Naive thymus-derived CD8-positive, alpha-beta T cell (primary cell): Measurements from ENCODE around the gene STK26. TPM values are rescaled to one million over a fixed set of nuclear protein-coding genes. Genes with fewer than 3 reads are reported as not detected.
A peak's percentile ranks its signal among the peaks of the same experiment; 100 is the strongest.
"Not testable (repeated sequence)": the region's sequence is repeated elsewhere in the genome, so short reads cannot be mapped to it uniquely, and the experiment has no call there.

ENCODE experiments used
- ATAC-seq, 2 donors: fragments of 150-1000 bp; cut with Tn5 transposase in 1 of 2; sonication (Bioruptor Pico), chemical (Tn5 transposase) in 1 of 2; 1 replicate in 1 of 2; 2 replicates in 1 of 2; pipeline ENCODE4 v1.10.0; 2021; ENCODE audit warnings: mild to moderate bottlenecking in 2 of 2, moderate library complexity in 2 of 2
- POLR2A ChIA-PET: fragments of 350-600 bp; sonication (Branson Sonifier 250); formaldehyde crosslinking; loops from one replicate; lab custom pipeline; 2021; ENCODE audit warnings: antibody characterized with exemption; lab: Charles Lee
- DNase-seq, 10 donors: peaks; one replicate each; pipeline versions ENCODE4 v3.0.0 to v3.0.0-alpha.2; 2020 to 2022
- H3K27ac Mint-ChIP-seq, 10 donors: one replicate each; pipeline ENCODE4 v1.8.0; 2020 to 2022; ENCODE audit warnings: mild to moderate bottlenecking in 10 of 10, mixed read lengths in 10 of 10, moderate library complexity in 4 of 10, inconsistent platforms in 1 of 10
- H3K27me3 Mint-ChIP-seq, 5 donors: one replicate each; pipeline ENCODE4 v1.8.0; 2021 to 2022; ENCODE audit warnings: mixed read lengths in 5 of 5
- H3K36me3 Mint-ChIP-seq, 3 donors: one replicate each; pipeline ENCODE4 v1.8.0; 2020 to 2022; ENCODE audit warnings: mixed read lengths in 3 of 3, mild to moderate bottlenecking in 2 of 3, inconsistent platforms in 1 of 3
- H3K4me1 Mint-ChIP-seq, 4 donors: one replicate each; pipeline ENCODE4 v1.8.0; 2021 to 2022; ENCODE audit warnings: mixed read lengths in 4 of 4
- H3K4me3 Mint-ChIP-seq, 10 donors: one replicate each; pipeline ENCODE4 v1.8.0; 2020 to 2022; ENCODE audit warnings: mild to moderate bottlenecking in 10 of 10, mixed read lengths in 10 of 10, moderate library complexity in 6 of 10, inconsistent platforms in 1 of 10
- H3K9me3 Mint-ChIP-seq, 9 donors: one replicate each; pipeline ENCODE4 v1.8.0; 2020 to 2022; ENCODE audit warnings: mixed read lengths in 9 of 9, mild to moderate bottlenecking in 3 of 9, inconsistent platforms in 1 of 9, moderate library complexity in 1 of 9
- polyA plus RNA-seq, 3 donors: library from polyadenylated mRNA; unstranded; fragments of 300-500 nt; fragmentation: Illumina TruSeq; gene quantifications; one replicate each; pipeline ENCODE4 v1.2.3, GENCODE V29; 2021
- total RNA-seq, 8 experiments: library from RNA in 2 of 8; stranded (reverse) in 2 of 8; gene quantifications; one replicate each; pipeline ENCODE4 v1.2.3 and lab custom pipeline; 2021 to 2026

The STK26 gene
- 10 to 100 TPM; 55.9 to 57.6 TPM for total RNA-seq
- polyA plus RNA-seq, result 10 to 100 TPM; 45.1 to 54.0 (median 50.6) TPM
- total RNA-seq (lab: John Stamatoyannopoulos, UW), result 69.9 to 157 (median 139) reads per million in 6 experiments

- H3K27ac Mint-ChIP-seq, result peak within 1 kb of the TSS; percentile 63 to 97 (median 92)
- POLR2A ChIA-PET, result interaction anchor here (0.7 to 1.4 kb wide), 10 partner anchors 9 to 194 kb away, joined by 3 to 7 read pairs (median 4); no protein-coding TSS in a partner anchor
- H3K9me3 Mint-ChIP-seq, result peaks cover 0 to 1% (median 0%) of the 10 kb centered on the region in 9 donors
- H3K27me3 Mint-ChIP-seq, result no peaks in the 10 kb centered on the region
- peaks cover 7 to 47% (median 33%) of the 10 kb centered on the region in 4 donors for H3K4me1 Mint-ChIP-seq
- H3K36me3 Mint-ChIP-seq, result peaks cover 3 to 6% (median 5%) of the 10 kb centered on the region in 3 donors
- ATAC-seq (peak; percentile 86 to 87), DNase-seq (peak; percentile 64 to 87 (median 73))
- H3K4me3 Mint-ChIP-seq, result peak within 1 kb of the TSS; percentile 89 to 99 (median 92)
Observed at GRCh38 chrX:132022967-132023895, at the start of gene STK26. STK26 (plus strand) TSS chrX:132023302; CDS start chrX:132023618, 316 bp downstream.

- ATAC-seq, result no peak
- no peaks in the 10 kb centered on the region for H3K9me3 Mint-ChIP-seq
Observed at GRCh38 chrX:131975851-131976250, 47.3 kb upstream of the STK26 start.

GRCh38 chrX:131977619-131978018 is 45.5 kb upstream of the STK26 start:
- no peaks in the 10 kb centered on the region for H3K27me3 Mint-ChIP-seq
- ATAC-seq, result no peak
- POLR2A ChIA-PET, result no interaction called here
- DNase-seq, result no peak
- peaks cover 8 to 20% (median 18%) of the 10 kb centered on the region in 4 donors for H3K4me1 Mint-ChIP-seq
- no peak overlapping the region for H3K4me3 Mint-ChIP-seq
- H3K27ac Mint-ChIP-seq, result no peak overlapping the region
- H3K36me3 Mint-ChIP-seq, result peaks cover 0 to 2% (median 0%) of the 10 kb centered on the region in 3 donors
- no peaks in the 10 kb centered on the region for H3K9me3 Mint-ChIP-seq

More at GRCh38 chrX:131975851-131976250, 47.3 kb upstream of the STK26 start:
- no peaks in the 10 kb centered on the region for H3K36me3 Mint-ChIP-seq
- no peak overlapping the region for H3K4me3 Mint-ChIP-seq
- no peak overlapping the region for H3K27ac Mint-ChIP-seq
- no peaks in the 10 kb centered on the region for H3K27me3 Mint-ChIP-seq
- peaks cover 1 to 4% (median 2%) of the 10 kb centered on the region in 4 donors for H3K4me1 Mint-ChIP-seq
- no peak for DNase-seq
- POLR2A ChIA-PET, result no interaction called here

- Mint-ChIP-seq H3K27ac (no peak overlapping the region), H3K4me3 (no peak overlapping the region), H3K27me3 (no peaks in the 10 kb centered on the region), H3K9me3 (no peaks in the 10 kb centered on the region), H3K4me1 (peaks cover 11 to 32% (median 30%) of the 10 kb centered on the region in 4 donors), H3K36me3 (peaks cover 0 to 2% (median 0%) of the 10 kb centered on the region in 3 donors)
- DNase-seq (no peak), ATAC-seq (no peak)
- POLR2A ChIA-PET, result interaction anchor here (0.7 kb wide), 1 partner anchor 118 kb away, joined by 3 read pairs; no protein-coding TSS in a partner anchor
Observed at GRCh38 chrX:131979116-131979515, 44.0 kb upstream of the STK26 start.

GRCh38 chrX:131985526-131986049 is 37.5 kb upstream of the STK26 start:
- Mint-ChIP-seq H3K36me3 (peaks cover 0 to 2% (median 0%) of the 10 kb centered on the region in 3 donors), H3K9me3 (peaks cover 0 to under 1% (median 0%) of the 10 kb centered on the region in 9 donors), H3K4me1 (peaks cover 26 to 82% (median 78%) of the 10 kb centered on the region in 4 donors), H3K27ac (peak overlapping the region; percentile 82 to 95 (median 92)), H3K27me3 (no peaks in the 10 kb centered on the region), H3K4me3 (peak overlapping the region in 9 of 10 donors; percentile 22 to 60 (median 43))
- DNase-seq, result peak in 3 of 10 donors; percentile 0 to 20 (median 16)
- ATAC-seq, result peak; percentile 10 to 11
- POLR2A ChIA-PET, result interaction anchor here (0.7 to 1.6 kb wide), 5 partner anchors 17 to 131 kb away, joined by 3 to 7 read pairs (median 3); no protein-coding TSS in a partner anchor

GRCh38 chrX:131987252-131987651 is 35.9 kb upstream of the STK26 start:
- ATAC-seq (peak; percentile 96 to 97), DNase-seq (peak in 9 of 10 donors; percentile 5 to 79 (median 48))
- POLR2A ChIA-PET, result interaction anchor here (0.5 to 1.6 kb wide), 3 partner anchors 36 to 63 kb away, joined by 4 to 6 read pairs (median 5); partner anchors contain the start of gene STK26
- Mint-ChIP-seq H3K27me3 (no peaks in the 10 kb centered on the region), H3K36me3 (peaks cover 0 to 8% (median 2%) of the 10 kb centered on the region in 3 donors), H3K9me3 (peaks cover 0 to 11% (median 2%) of the 10 kb centered on the region in 9 donors), H3K4me1 (peaks cover 24 to 74% (median 69%) of the 10 kb centered on the region in 4 donors), H3K27ac (peak overlapping the region; percentile 87 to 100 (median 94)), H3K4me3 (peak overlapping the region; percentile 49 to 79 (median 70))

GRCh38 chrX:131988236-131988635 is 34.9 kb upstream of the STK26 start:
- peak overlapping the region; percentile 56 to 100 (median 89) for H3K27ac Mint-ChIP-seq
- H3K4me1 Mint-ChIP-seq, result peaks cover 21 to 64% (median 61%) of the 10 kb centered on the region in 4 donors
- H3K4me3 Mint-ChIP-seq, result peak overlapping the region in 5 of 10 donors; percentile 7 to 19 (median 14)
- H3K9me3 Mint-ChIP-seq, result peaks cover 0 to 14% (median 2%) of the 10 kb centered on the region in 9 donors
- DNase-seq (no peak), ATAC-seq (no peak)
- POLR2A ChIA-PET, result interaction anchor here (1.4 to 1.6 kb wide), 2 partner anchors 35 to 36 kb away, joined by 4 to 6 read pairs; partner anchors contain the start of gene STK26
- H3K36me3 Mint-ChIP-seq, result peaks cover 0 to 8% (median 2%) of the 10 kb centered on the region in 3 donors
- H3K27me3 Mint-ChIP-seq, result no peaks in the 10 kb centered on the region

- DNase-seq (no peak), ATAC-seq (peak in 1 of 2 donors; percentile 35)
- H3K4me3 Mint-ChIP-seq, result peak overlapping the region in 3 of 10 donors; percentile 14 to 50 (median 18)
- peak overlapping the region in 2 of 10 donors; percentile 18 to 67 for H3K27ac Mint-ChIP-seq
- POLR2A ChIA-PET, result interaction anchor here (1.2 kb wide), 1 partner anchor 16 kb away, joined by 5 read pairs; no protein-coding TSS in a partner anchor
- peaks cover 11 to 18% (median 16%) of the 10 kb centered on the region in 4 donors for H3K4me1 Mint-ChIP-seq
- H3K27me3 Mint-ChIP-seq, result no peaks in the 10 kb centered on the region
- peaks cover 0 to 2% (median 0%) of the 10 kb centered on the region in 3 donors for H3K36me3 Mint-ChIP-seq
- no peaks in the 10 kb centered on the region for H3K9me3 Mint-ChIP-seq
Observed at GRCh38 chrX:132001127-132001526, 22.0 kb upstream of the STK26 start.

- no peak for DNase-seq
- ATAC-seq, result no peak
- H3K27me3 Mint-ChIP-seq, result no peaks in the 10 kb centered on the region
- no peak overlapping the region for H3K27ac Mint-ChIP-seq
- no peak overlapping the region for H3K4me3 Mint-ChIP-seq
- no peaks in the 10 kb centered on the region for H3K9me3 Mint-ChIP-seq
- H3K4me1 Mint-ChIP-seq, result peaks cover 13 to 25% (median 23%) of the 10 kb centered on the region in 4 donors
- peaks cover 0 to 2% (median 0%) of the 10 kb centered on the region in 3 donors for H3K36me3 Mint-ChIP-seq
- POLR2A ChIA-PET, result no interaction called here
Observed at GRCh38 chrX:132004728-132005127, 18.4 kb upstream of the STK26 start.

GRCh38 chrX:132009350-132009749 is 13.8 kb upstream of the STK26 start:
- peaks cover 5 to 10% (median 8%) of the 10 kb centered on the region in 4 donors for H3K4me1 Mint-ChIP-seq
- no peaks in the 10 kb centered on the region for H3K9me3 Mint-ChIP-seq
- ATAC-seq (no peak), DNase-seq (no peak)
- POLR2A ChIA-PET, result no interaction called here
- H3K36me3 Mint-ChIP-seq, result peaks cover 0 to 2% (median 2%) of the 10 kb centered on the region in 3 donors
- H3K4me3 Mint-ChIP-seq, result no peak overlapping the region
- no peak overlapping the region for H3K27ac Mint-ChIP-seq
- H3K27me3 Mint-ChIP-seq, result no peaks in the 10 kb centered on the region

- peaks cover 2 to 11% (median 8%) of the 10 kb centered on the region in 4 donors for H3K4me1 Mint-ChIP-seq
- H3K27me3 Mint-ChIP-seq, H3K4me3 Mint-ChIP-seq, H3K27ac Mint-ChIP-seq, ATAC-seq, H3K36me3 Mint-ChIP-seq, DNase-seq, POLR2A ChIA-PET, H3K9me3 Mint-ChIP-seq: not testable (repeated sequence)
Observed at GRCh38 chrX:132010213-132010612, 12.9 kb upstream of the STK26 start.

- H3K36me3 Mint-ChIP-seq, result no peaks in the 10 kb centered on the region
- no peaks in the 10 kb centered on the region for H3K27me3 Mint-ChIP-seq
- POLR2A ChIA-PET, result no interaction called here
- peak overlapping the region in 4 of 10 donors; percentile 37 to 68 (median 52) for H3K27ac Mint-ChIP-seq
- no peak for DNase-seq
- peak overlapping the region in 1 of 10 donors; percentile 36 for H3K4me3 Mint-ChIP-seq
- peaks cover 7 to 30% (median 24%) of the 10 kb centered on the region in 4 donors for H3K4me1 Mint-ChIP-seq
- ATAC-seq, result no peak
- no peaks in the 10 kb centered on the region for H3K9me3 Mint-ChIP-seq
Observed at GRCh38 chrX:132015875-132016274, 7.2 kb upstream of the STK26 start.
